WTC11 (cell line): ENCODE results near the gene TSKU. TPM values are rescaled to one million over a fixed set of nuclear protein-coding genes. Genes with fewer than 3 reads are reported as not detected.

Source experiments
- ATAC-seq: fragments of 200-7000 bp; cut with Tn5 transposase; 2 replicates; pipeline ENCODE4 v1.10.0; 2021; ENCODE audit warnings: mild to moderate bottlenecking, moderate library complexity
- CTCF ChIA-PET: fragments of 300-600 bp; sonication (Branson Sonifier 250); formaldehyde crosslinking; loops from one replicate; lab custom pipeline; 2021; ENCODE audit warnings: antibody characterized with exemption; lab: Charles Lee
- POLR2A ChIA-PET: fragments of 350-600 bp; sonication (Branson Sonifier 250); formaldehyde crosslinking; loops from one replicate; lab custom pipeline; 2021; ENCODE audit warnings: antibody characterized with exemption; lab: Charles Lee
- DNase-seq: peaks from one replicate; pipeline ENCODE4 v3.0.0; 2021; ENCODE audit warnings: low spot score
- H3K27ac Mint-ChIP-seq: 2 replicates; pipeline ENCODE4 v1.8.0; 2021; ENCODE audit warnings: mixed read lengths
- H3K27me3 Mint-ChIP-seq: 2 replicates; pipeline ENCODE4 v1.8.0; 2021; ENCODE audit warnings: low read depth, mild to moderate bottlenecking, moderate library complexity, mixed read lengths
- H3K36me3 Mint-ChIP-seq: 2 replicates; pipeline ENCODE4 v1.8.0; 2021; ENCODE audit warnings: mixed read lengths
- H3K4me1 Mint-ChIP-seq: 2 replicates; pipeline ENCODE4 v1.8.0; 2022; ENCODE audit warnings: mixed read lengths
- H3K4me3 Mint-ChIP-seq: 2 replicates; pipeline ENCODE4 v1.8.0; 2021; ENCODE audit warnings: mild to moderate bottlenecking, moderate library complexity, mixed read lengths
- H3K9me3 Mint-ChIP-seq: 2 replicates; pipeline ENCODE4 v1.8.0; 2021; ENCODE audit warnings: mixed read lengths
- ARID4B ChIP-seq: sonication (generic); formaldehyde crosslinking; IDR thresholded peaks from 2 replicates; pipeline ENCODE4 v1.8.0; 2023; ENCODE audit warnings: missing genetic modification reagents, mild to moderate bottlenecking, borderline replicate concordance
- ATF1 ChIP-seq: sonication (generic); formaldehyde crosslinking; IDR thresholded peaks from 2 replicates; pipeline ENCODE4 v1.8.1; 2023; ENCODE audit warnings: mild to moderate bottlenecking, moderate library complexity, missing genetic modification reagents
- E2F5 ChIP-seq: sonication (generic); formaldehyde crosslinking; IDR thresholded peaks from 2 replicates; pipeline ENCODE4 v1.8.1; 2022; ENCODE audit warnings: mild to moderate bottlenecking, moderate library complexity, missing genetic modification reagents
- EMX1 ChIP-seq: fragments of 250-450 bp; sonication (Bioruptor Pico); IDR thresholded peaks from 2 replicates; pipeline ENCODE4 v1.8.0; 2021; ENCODE audit warnings: mild to moderate bottlenecking
- ETV6 ChIP-seq: sonication (generic); formaldehyde crosslinking; IDR thresholded peaks from 2 replicates; pipeline ENCODE4 v1.8.1; 2022; ENCODE audit warnings: mild to moderate bottlenecking, missing genetic modification reagents
- FOXJ3 ChIP-seq: sonication (generic); formaldehyde crosslinking; IDR thresholded peaks from 2 replicates; pipeline ENCODE4 v1.9.0; 2021; ENCODE audit warnings: missing genetic modification reagents, mild to moderate bottlenecking, borderline replicate concordance
- FOXP1 ChIP-seq: sonication (generic); formaldehyde crosslinking; IDR thresholded peaks from 2 replicates; pipeline ENCODE4 v1.8.0; 2022; ENCODE audit warnings: missing genetic modification reagents, mild to moderate bottlenecking, moderate library complexity, borderline replicate concordance
- JUN ChIP-seq: sonication (generic); formaldehyde crosslinking; IDR thresholded peaks from 2 replicates; pipeline ENCODE4 v1.8.0; 2023; ENCODE audit warnings: mild to moderate bottlenecking, missing genetic modification reagents
- MAX ChIP-seq: sonication (generic); formaldehyde crosslinking; IDR thresholded peaks from 2 replicates; pipeline ENCODE4 v1.8.0; 2022; ENCODE audit warnings: mild to moderate bottlenecking, missing genetic modification reagents
- MXD4 ChIP-seq: fragments of 250-450 bp; sonication (Bioruptor Pico); IDR thresholded peaks from 2 replicates; pipeline ENCODE4 v1.8.0; 2021; ENCODE audit warnings: mild to moderate bottlenecking, moderate library complexity, borderline replicate concordance
- RELA ChIP-seq: sonication (generic); formaldehyde crosslinking; IDR thresholded peaks from 2 replicates; pipeline ENCODE4 v1.8.1; 2022; ENCODE audit warnings: missing genetic modification reagents, mild to moderate bottlenecking, borderline replicate concordance
- STAT6 ChIP-seq: sonication (generic); formaldehyde crosslinking; conservative IDR thresholded peaks from 2 replicates; pipeline ENCODE4 v1.8.1; 2023; ENCODE audit warnings: mild to moderate bottlenecking, low read depth, missing genetic modification reagents, moderate library complexity
- TCF7 ChIP-seq: sonication (generic); formaldehyde crosslinking; IDR thresholded peaks from 2 replicates; pipeline ENCODE4 v1.8.0; 2022; ENCODE audit warnings: mild to moderate bottlenecking, low read depth, missing genetic modification reagents, moderate library complexity
- TEAD1 ChIP-seq: sonication (generic); formaldehyde crosslinking; IDR thresholded peaks from 2 replicates; pipeline ENCODE4 v1.8.0; 2022; ENCODE audit warnings: mild to moderate bottlenecking, missing genetic modification reagents
- ZMAT4 ChIP-seq: fragments of 250-450 bp; sonication (Bioruptor Pico); IDR thresholded peaks from 2 replicates; pipeline ENCODE4 v1.9.0; 2021; ENCODE audit warnings: mild to moderate bottlenecking
- ZNF121 ChIP-seq: sonication (generic); formaldehyde crosslinking; IDR thresholded peaks from 2 replicates; pipeline ENCODE4 v1.8.0; 2023; ENCODE audit warnings: missing genetic modification reagents
- ZNF416 ChIP-seq: fragments of 250-450 bp; sonication (Bioruptor Pico); IDR thresholded peaks from 2 replicates; pipeline ENCODE4 v1.9.0; 2021; ENCODE audit warnings: mild to moderate bottlenecking, inconsistent platforms
- total RNA-seq: library from RNA; stranded (reverse); gene quantifications from 3 replicates; pipeline ENCODE4 v1.2.3, GENCODE V29; 2021
- TF ChIP-seq, protein P1 (sequence below): sonication (generic); formaldehyde crosslinking; IDR thresholded peaks from 2 replicates; pipeline ENCODE4 v1.8.0; 2022; ENCODE audit warnings: missing genetic modification reagents
- TF ChIP-seq, protein P2 (sequence below): sonication (generic); formaldehyde crosslinking; conservative IDR thresholded peaks from 2 replicates; pipeline ENCODE4 v1.8.1; 2022; ENCODE audit warnings: mild to moderate bottlenecking, missing genetic modification reagents

The TSKU gene
- total RNA-seq, 1 experiment from 2014 or later, result 30.3 TPM

DNA sequence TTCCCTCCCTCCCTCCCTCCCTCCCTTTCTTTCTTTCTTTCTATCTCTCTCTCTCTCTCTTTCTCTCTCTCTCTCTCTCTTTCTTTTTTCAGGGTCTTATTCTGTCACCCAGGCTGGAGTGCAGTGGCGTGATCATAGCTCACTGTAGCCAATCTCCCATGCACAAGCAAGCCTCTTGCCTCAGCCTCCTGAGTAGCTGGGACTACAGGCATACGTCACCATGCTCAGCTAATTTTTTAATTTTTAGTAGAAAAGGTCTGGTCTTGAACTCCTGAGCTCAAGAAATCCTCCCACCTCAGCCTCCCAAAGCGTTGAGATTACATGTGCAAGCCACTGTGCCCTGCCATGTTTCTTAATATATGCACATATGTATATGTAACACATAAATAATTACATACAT lies 19.0 kb downstream of the TSKU start (continued):
- TF ChIP-seq RELA (CRISPR knock-in tag), result no peak

GRCh38 chr11:76802621-76803020 lies 19.5 kb downstream of the TSKU start:
- CTCF ChIA-PET, result interaction anchor here (0.6 to 7.0 kb wide), 5 partner anchors 68 to 431 kb away, joined by 3 to 135 read pairs (median 14); no protein-coding TSS in a partner anchor
- DNase-seq (no peak), ATAC-seq (no peak)
- no peak for TF ChIP-seq TEAD1 (CRISPR knock-in tag)
- no peak for TF ChIP-seq ZNF416
- TF ChIP-seq MXD4, result no peak
- TF ChIP-seq, protein P1, sequence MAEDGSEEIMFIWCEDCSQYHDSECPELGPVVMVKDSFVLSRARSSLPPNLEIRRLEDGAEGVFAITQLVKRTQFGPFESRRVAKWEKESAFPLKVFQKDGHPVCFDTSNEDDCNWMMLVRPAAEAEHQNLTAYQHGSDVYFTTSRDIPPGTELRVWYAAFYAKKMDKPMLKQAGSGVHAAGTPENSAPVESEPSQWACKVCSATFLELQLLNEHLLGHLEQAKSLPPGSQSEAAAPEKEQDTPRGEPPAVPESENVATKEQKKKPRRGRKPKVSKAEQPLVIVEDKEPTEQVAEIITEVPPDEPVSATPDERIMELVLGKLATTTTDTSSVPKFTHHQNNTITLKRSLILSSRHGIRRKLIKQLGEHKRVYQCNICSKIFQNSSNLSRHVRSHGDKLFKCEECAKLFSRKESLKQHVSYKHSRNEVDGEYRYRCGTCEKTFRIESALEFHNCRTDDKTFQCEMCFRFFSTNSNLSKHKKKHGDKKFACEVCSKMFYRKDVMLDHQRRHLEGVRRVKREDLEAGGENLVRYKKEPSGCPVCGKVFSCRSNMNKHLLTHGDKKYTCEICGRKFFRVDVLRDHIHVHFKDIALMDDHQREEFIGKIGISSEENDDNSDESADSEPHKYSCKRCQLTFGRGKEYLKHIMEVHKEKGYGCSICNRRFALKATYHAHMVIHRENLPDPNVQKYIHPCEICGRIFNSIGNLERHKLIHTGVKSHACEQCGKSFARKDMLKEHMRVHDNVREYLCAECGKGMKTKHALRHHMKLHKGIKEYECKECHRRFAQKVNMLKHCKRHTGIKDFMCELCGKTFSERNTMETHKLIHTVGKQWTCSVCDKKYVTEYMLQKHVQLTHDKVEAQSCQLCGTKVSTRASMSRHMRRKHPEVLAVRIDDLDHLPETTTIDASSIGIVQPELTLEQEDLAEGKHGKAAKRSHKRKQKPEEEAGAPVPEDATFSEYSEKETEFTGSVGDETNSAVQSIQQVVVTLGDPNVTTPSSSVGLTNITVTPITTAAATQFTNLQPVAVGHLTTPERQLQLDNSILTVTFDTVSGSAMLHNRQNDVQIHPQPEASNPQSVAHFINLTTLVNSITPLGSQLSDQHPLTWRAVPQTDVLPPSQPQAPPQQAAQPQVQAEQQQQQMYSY (CRISPR knock-in tag), result no peak
- TF ChIP-seq TCF7 (CRISPR knock-in tag), result no peak
- Mint-ChIP-seq H3K4me3 (no peak overlapping the region), H3K27me3 (no peaks in the 10 kb centered on the region), H3K27ac (no peak overlapping the region), H3K36me3 (no peaks in the 10 kb centered on the region), H3K9me3 (no peaks in the 10 kb centered on the region), H3K4me1 (peaks cover 23% of the 10 kb centered on the region)
- POLR2A ChIA-PET, result no interaction called here

- H3K36me3 Mint-ChIP-seq, result no peaks in the 10 kb centered on the region
- peaks cover 23% of the 10 kb centered on the region for H3K4me1 Mint-ChIP-seq
- TF ChIP-seq, protein P2, sequence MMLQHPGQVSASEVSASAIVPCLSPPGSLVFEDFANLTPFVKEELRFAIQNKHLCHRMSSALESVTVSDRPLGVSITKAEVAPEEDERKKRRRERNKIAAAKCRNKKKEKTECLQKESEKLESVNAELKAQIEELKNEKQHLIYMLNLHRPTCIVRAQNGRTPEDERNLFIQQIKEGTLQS, result no peak
- no peak for TF ChIP-seq STAT6 (CRISPR knock-in tag)
- TF ChIP-seq FOXP1, result no peak
- TF ChIP-seq ZNF121, result no peak
- no peak for TF ChIP-seq E2F5 (CRISPR knock-in tag)
- TF ChIP-seq ATF1 (CRISPR knock-in tag), result no peak
- no peak for TF ChIP-seq ETV6 (CRISPR knock-in tag)
- no peak for TF ChIP-seq MAX (CRISPR knock-in tag)
- TF ChIP-seq FOXJ3 (CRISPR knock-in tag), result no peak
- no peak for TF ChIP-seq ARID4B (CRISPR knock-in tag)
- TF ChIP-seq ZMAT4 (CRISPR knock-in tag), result no peak
- no peak for TF ChIP-seq JUN
- TF ChIP-seq ZNF416, result no peak
- TF ChIP-seq EMX1 (CRISPR knock-in tag), result no peak
- ATAC-seq (no peak), DNase-seq (no peak)
- ChIA-PET POLR2A (no interaction called here), CTCF (interaction anchor here (1.0 to 7.0 kb wide), 4 partner anchors 68 to 117 kb away, joined by 4 to 135 read pairs (median 22); no protein-coding TSS in a partner anchor)
- no peaks in the 10 kb centered on the region for H3K9me3 Mint-ChIP-seq
- no peak overlapping the region for H3K27ac Mint-ChIP-seq
- no peaks in the 10 kb centered on the region for H3K27me3 Mint-ChIP-seq
- H3K4me3 Mint-ChIP-seq, result no peak overlapping the region
These were observed 19.9 kb downstream of the TSKU start for GRCh38 chr11:76803023-76803422.
